Retinal pigment epithelial cell (primary cell): Measurements from ENCODE around the gene BCAS4.
A peak's percentile ranks its signal among the peaks of the same experiment; 100 is the strongest.

ENCODE experiments used
- DNase-seq: peaks from one replicate; pipeline ENCODE4 v3.0.0-alpha.2; 2010; ENCODE audit warnings: low read depth
- H3K4me3 ChIP-seq: 2 replicates; pipeline ENCODE4 v1.5.1; 2011; ENCODE audit warnings: mild to moderate bottlenecking, low read length, control low read depth, moderate library complexity
- TF ChIP-seq, protein P1 (sequence below): conservative IDR thresholded peaks from 2 replicates; pipeline ENCODE4 v1.5.1; 2011; ENCODE audit warnings: low read depth, low read length, control low read depth, inconsistent platforms

BCAS4 gene

GRCh38 chr20:50868509-50869495, 73.9 kb downstream of the BCAS4 start:
- no peak for DNase-seq
- H3K4me3 ChIP-seq: no peak overlapping the region
- TF ChIP-seq, protein P1, sequence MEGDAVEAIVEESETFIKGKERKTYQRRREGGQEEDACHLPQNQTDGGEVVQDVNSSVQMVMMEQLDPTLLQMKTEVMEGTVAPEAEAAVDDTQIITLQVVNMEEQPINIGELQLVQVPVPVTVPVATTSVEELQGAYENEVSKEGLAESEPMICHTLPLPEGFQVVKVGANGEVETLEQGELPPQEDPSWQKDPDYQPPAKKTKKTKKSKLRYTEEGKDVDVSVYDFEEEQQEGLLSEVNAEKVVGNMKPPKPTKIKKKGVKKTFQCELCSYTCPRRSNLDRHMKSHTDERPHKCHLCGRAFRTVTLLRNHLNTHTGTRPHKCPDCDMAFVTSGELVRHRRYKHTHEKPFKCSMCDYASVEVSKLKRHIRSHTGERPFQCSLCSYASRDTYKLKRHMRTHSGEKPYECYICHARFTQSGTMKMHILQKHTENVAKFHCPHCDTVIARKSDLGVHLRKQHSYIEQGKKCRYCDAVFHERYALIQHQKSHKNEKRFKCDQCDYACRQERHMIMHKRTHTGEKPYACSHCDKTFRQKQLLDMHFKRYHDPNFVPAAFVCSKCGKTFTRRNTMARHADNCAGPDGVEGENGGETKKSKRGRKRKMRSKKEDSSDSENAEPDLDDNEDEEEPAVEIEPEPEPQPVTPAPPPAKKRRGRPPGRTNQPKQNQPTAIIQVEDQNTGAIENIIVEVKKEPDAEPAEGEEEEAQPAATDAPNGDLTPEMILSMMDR: no peak

- peak; percentile 53 for DNase-seq
- TF ChIP-seq, protein P1: no peak
- peak overlapping the region; percentile 24 for H3K4me3 ChIP-seq
These were observed 75.8 kb downstream of the BCAS4 start for GRCh38 chr20:50870561-50871161.

- TF ChIP-seq, protein P1: no peak
- H3K4me3 ChIP-seq: no peak overlapping the region
- DNase-seq: no peak
These were observed 77.9 kb downstream of the BCAS4 start for GRCh38 chr20:50872560-50873425.

DNA sequence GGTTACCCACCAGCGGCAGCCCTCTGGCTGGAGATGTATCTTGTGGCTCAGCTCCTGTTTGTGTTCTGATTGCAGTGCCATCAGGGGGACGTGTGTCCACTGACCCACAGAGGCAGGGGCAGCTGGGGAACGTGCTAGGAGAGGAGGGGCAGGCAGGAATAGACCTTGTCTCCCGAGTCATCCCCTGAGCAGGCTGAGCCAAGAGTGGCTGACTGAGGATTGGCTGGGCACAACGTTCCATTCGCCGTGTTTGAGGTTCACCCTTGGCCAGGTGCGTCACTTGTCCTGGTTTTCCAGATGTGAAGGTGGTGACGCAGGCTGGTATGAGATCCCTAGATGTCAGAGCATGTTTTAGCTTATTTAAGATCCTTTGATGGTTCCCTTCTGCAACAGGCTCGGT, 78.7 kb downstream of the BCAS4 start:
- DNase-seq: no peak
- no peak overlapping the region for H3K4me3 ChIP-seq
- TF ChIP-seq, protein P1: no peak

- DNase-seq: no peak
- TF ChIP-seq, protein P1: no peak
- H3K4me3 ChIP-seq: no peak overlapping the region
These were observed 79.4 kb downstream of the BCAS4 start for GRCh38 chr20:50874111-50874757.
